SH-SY5Y (cell line): Measurements from ENCODE around the gene ZNF148.

Source experiments
- GATA2 ChIP-seq: IDR thresholded peaks from 2 replicates; pipeline ENCODE4 v1.6.1; 2011; ENCODE audit warnings: mild to moderate bottlenecking, low read depth, low read length
- GATA3 ChIP-seq: IDR thresholded peaks from 2 replicates; pipeline ENCODE4 v1.6.1; 2011; ENCODE audit warnings: low read depth, mild to moderate bottlenecking, low read length, moderate library complexity

GRCh38 chr3:125340121-125340520 is 35.0 kb downstream of the ZNF148 start:
- TF ChIP-seq GATA2 (no peak), GATA3 (no peak)
